H1 (cell line): ENCODE results near the gene CLEC4E. TPM values are rescaled to one million over a fixed set of nuclear protein-coding genes. Genes with fewer than 3 reads are reported as not detected.
A peak's percentile ranks its signal among the peaks of the same experiment; 100 is the strongest.

ENCODE experiments used
- CTCF ChIA-PET: fragments of 300-600 bp; sonication (Branson Sonifier 250); formaldehyde crosslinking; loops from one replicate; lab custom pipeline; 2021; ENCODE audit not compliant: partially characterized antibody; lab: Charles Lee
- POLR2A ChIA-PET: fragments of 300-600 bp; sonication (Branson Sonifier 250); formaldehyde crosslinking; loops from one replicate; lab custom pipeline; 2021; ENCODE audit warnings: inconsistent platforms; ENCODE audit not compliant: partially characterized antibody; lab: Charles Lee
- DNase-seq, 2 experiments: peaks; one replicate each; pipeline versions ENCODE4 v3.0.0 to v3.0.0-alpha.2; 2010 to 2022; ENCODE audit warnings: low spot score in 2 of 2, low read depth in 1 of 2, mixed read lengths in 1 of 2
- FAIRE-seq: peaks from 2 replicates; lab custom pipeline; 2011; peaks lifted over from hg19 to GRCh38; lab: Jason Lieb, UNC
- H2AFZ ChIP-seq: 2 replicates; pipeline ENCODE4 v1.8.1; 2012; ENCODE audit warnings: low read length, inconsistent platforms
- H2AK5ac ChIP-seq: 2 replicates; pipeline ENCODE4 v1.6.1; 2013; ENCODE audit warnings: low read depth, low read length
- H2BK120ac ChIP-seq: replicated peaks from 2 replicates; pipeline ENCODE3; 2013; ENCODE audit warnings: low read depth, low read length, inconsistent platforms
- H2BK12ac ChIP-seq: 2 replicates; pipeline ENCODE4 v1.6.1; 2013; ENCODE audit warnings: low read depth, low read length
- H2BK15ac ChIP-seq: 2 replicates; pipeline ENCODE4 v1.6.1; 2013; ENCODE audit warnings: low read length
- H2BK20ac ChIP-seq: 2 replicates; pipeline ENCODE4 v1.6.1; 2013; ENCODE audit warnings: low read length
- H2BK5ac ChIP-seq: 2 replicates; pipeline ENCODE4 v1.6.1; 2013; ENCODE audit warnings: low read depth, low read length
- H3K14ac ChIP-seq: 2 replicates; pipeline ENCODE4 v1.6.1; 2013; ENCODE audit warnings: inconsistent platforms; ENCODE audit not compliant: insufficient read length
- H3K18ac ChIP-seq: 2 replicates; pipeline ENCODE4 v1.6.1; 2013; ENCODE audit warnings: low read length; ENCODE audit errors: extremely low read depth
- H3K23ac ChIP-seq: 2 replicates; pipeline ENCODE4 v1.6.1; 2013; ENCODE audit warnings: inconsistent platforms; ENCODE audit not compliant: insufficient read length
- H3K23me2 ChIP-seq: 2 replicates; pipeline ENCODE4 v1.6.1; 2013; ENCODE audit warnings: low read depth, low read length
- H3K27ac ChIP-seq: 2 replicates; pipeline ENCODE4 v1.6.1; 2011; ENCODE audit warnings: low read depth, low read length, inconsistent platforms
- H3K27me3 ChIP-seq, 4 experiments: replicated peaks in 1 of 4; 1 replicate in 1 of 4; 2 replicates in 3 of 4; pipeline versions ENCODE4 v1.6.1 to v1.8.1; 2011 to 2013; ENCODE audit warnings: low read length in 3 of 4, mild to moderate bottlenecking in 3 of 4, inconsistent platforms in 2 of 4, mixed read lengths in 2 of 4, moderate library complexity in 1 of 4; ENCODE audit not compliant: control insufficient read depth in 3 of 4, insufficient read depth in 3 of 4; ENCODE audit errors: extremely low read depth in 1 of 4
- H3K36me3 ChIP-seq, 4 experiments: 2 replicates each; pipeline versions ENCODE4 v1.6.1 to v1.8.1; 2011 to 2013; ENCODE audit warnings: mild to moderate bottlenecking in 4 of 4, low read length in 3 of 4, moderate library complexity in 2 of 4, control low read depth in 1 of 4, inconsistent platforms in 1 of 4; ENCODE audit not compliant: insufficient read depth in 4 of 4, control insufficient read depth in 2 of 4
- H3K4ac ChIP-seq: replicated peaks from 2 replicates; pipeline ENCODE3; 2013; ENCODE audit warnings: low read length, low read depth, mixed read lengths, inconsistent platforms; ENCODE audit not compliant: insufficient read length
- H3K4me1 ChIP-seq, 4 experiments: replicated peaks in 1 of 4; 1 replicate in 1 of 4; 2 replicates in 3 of 4; pipeline versions ENCODE4 v1.6.1 to v1.8.1; 2011 to 2013; ENCODE audit warnings: low read length in 3 of 4, inconsistent platforms in 2 of 4, mixed read lengths in 1 of 4; ENCODE audit not compliant: insufficient read depth in 4 of 4, control insufficient read depth in 3 of 4
- H3K4me2 ChIP-seq, 2 experiments: 2 replicates each; pipeline versions ENCODE4 v1.6.1 to v1.8.1; 2011 to 2013; ENCODE audit warnings: low read depth in 2 of 2, low read length in 2 of 2, control low read depth in 1 of 2, inconsistent platforms in 1 of 2, mild to moderate bottlenecking in 1 of 2; ENCODE audit not compliant: insufficient read depth in 1 of 2
- H3K4me3 ChIP-seq, 4 experiments: fragments of 200-600, 300-600 bp in 1 of 4; sonication (generic), shearing (Covaris generic), sonication (Bioruptor Twin) in 1 of 4; 2 replicates each; pipeline versions ENCODE4 v1.5.1 to v1.8.1; 2011 to 2016; ENCODE audit warnings: low read length in 4 of 4, low read depth in 3 of 4, control low read depth in 2 of 4, inconsistent platforms in 2 of 4, mild to moderate bottlenecking in 2 of 4, mixed read lengths in 1 of 4, moderate library complexity in 1 of 4; ENCODE audit not compliant: insufficient read depth in 2 of 4; ENCODE audit errors: extremely low read depth in 1 of 4
- H3K56ac ChIP-seq: replicated peaks from 2 replicates; pipeline ENCODE3; 2013; ENCODE audit warnings: low read depth, mild to moderate bottlenecking, mixed read lengths, low read length, inconsistent platforms; ENCODE audit not compliant: insufficient read length
- H3K79me1 ChIP-seq: 2 replicates; pipeline ENCODE4 v1.6.1; 2013; ENCODE audit warnings: low read depth, low read length, control low read depth
- H3K79me2 ChIP-seq, 2 experiments: 2 replicates each; pipeline versions ENCODE4 v1.6.1 to v1.8.1; 2012 to 2013; ENCODE audit warnings: low read length in 2 of 2, mild to moderate bottlenecking in 2 of 2, inconsistent platforms in 1 of 2; ENCODE audit not compliant: insufficient read depth in 2 of 2, control insufficient read depth in 1 of 2
- H3K9ac ChIP-seq, 4 experiments: replicated peaks in 1 of 4; 1 replicate in 1 of 4; 2 replicates in 3 of 4; pipeline versions ENCODE4 v1.6.1 to v1.8.1; 2011 to 2013; ENCODE audit warnings: low read depth in 3 of 4, low read length in 3 of 4, control low read depth in 2 of 4, mild to moderate bottlenecking in 2 of 4, moderate library complexity in 2 of 4, inconsistent platforms in 1 of 4; ENCODE audit errors: extremely low read depth in 1 of 4
- H3K9me3 ChIP-seq, 2 experiments: 2 replicates each; pipeline versions ENCODE4 v1.6.1 to v1.8.1; 2012 to 2013; ENCODE audit warnings: mild to moderate bottlenecking in 2 of 2, moderate library complexity in 2 of 2, control low read depth in 1 of 2, inconsistent platforms in 1 of 2, low read depth in 1 of 2, low read length in 1 of 2, mixed read lengths in 1 of 2; ENCODE audit not compliant: insufficient read depth in 2 of 2
- H4K20me1 ChIP-seq, 2 experiments: replicated peaks in 1 of 2; 2 replicates each; pipeline versions ENCODE3 to v1.8.1; 2011 to 2013; ENCODE audit warnings: inconsistent platforms in 2 of 2, low read length in 2 of 2, mild to moderate bottlenecking in 1 of 2; ENCODE audit not compliant: insufficient read depth in 2 of 2, control insufficient read depth in 1 of 2
- H4K5ac ChIP-seq: 2 replicates; pipeline ENCODE4 v1.6.1; 2013; ENCODE audit warnings: low read length, low read depth, mixed read lengths, inconsistent platforms; ENCODE audit not compliant: insufficient read length
- H4K8ac ChIP-seq: 2 replicates; pipeline ENCODE4 v1.8.0; 2013; ENCODE audit warnings: mild to moderate bottlenecking, moderate library complexity, low read length, inconsistent platforms; ENCODE audit not compliant: insufficient read depth; ENCODE audit errors: extremely low read depth
- H4K91ac ChIP-seq: replicated peaks from 2 replicates; pipeline ENCODE3; 2013; ENCODE audit warnings: low read length, mixed read lengths, inconsistent platforms; ENCODE audit not compliant: insufficient read length
- WGBS, 2 experiments: shearing (Covaris generic) in 1 of 2; methylation state at CpG; one replicate each; pipeline versions ENCODE4 v1.1.6 to v1.1.7; 2013 to 2015; ENCODE audit warnings: low lambda C conversion rate in 2 of 2, mixed read lengths in 2 of 2, inconsistent platforms in 1 of 2, low coverage in 1 of 2, missing lambda C conversion rate in 1 of 2; ENCODE audit not compliant: insufficient replicate concordance in 2 of 2, insufficient coverage in 1 of 2, insufficient read length in 1 of 2; ENCODE audit errors: extremely low coverage in 1 of 2, missing lambda C conversion rate in 1 of 2; 5-methylcytosine and 5-hydroxymethylcytosine counted together
- polyA plus RNA-seq, 7 experiments: library from polyadenylated mRNA; depleted of rRNA in 3 of 7; stranded (reverse) in 5 of 7; unstranded in 2 of 7; fragments of >200 nt in 5 of 7; fragments of 200-250 nt in 2 of 7; gene quantifications; 1 replicate in 5 of 7; 2 replicates in 1 of 7; 4 replicates in 1 of 7; pipeline versions ENCODE4 v1.2.1 to v1.2.3, GENCODE V29; 2011 to 2013; ENCODE audit warnings: missing spikeins in 2 of 7, mixed read lengths in 2 of 7
- total RNA-seq: library from RNA; stranded (reverse); fragmentation: NEBNext Ultra II Directional; extraction: Animal tissue kit (Norgen Biotek cat#: 25700); gene quantifications from 2 replicates; pipeline ENCODE4 v1.2.1, GENCODE V29; 2021

The CLEC4E gene
- total and polyA plus RNA-seq, 2 of the 8 experiments (the other 6 are each of a cell fraction or from before 2014, with no cell fraction given): 0.03 TPM; not detected in 1

DNA sequence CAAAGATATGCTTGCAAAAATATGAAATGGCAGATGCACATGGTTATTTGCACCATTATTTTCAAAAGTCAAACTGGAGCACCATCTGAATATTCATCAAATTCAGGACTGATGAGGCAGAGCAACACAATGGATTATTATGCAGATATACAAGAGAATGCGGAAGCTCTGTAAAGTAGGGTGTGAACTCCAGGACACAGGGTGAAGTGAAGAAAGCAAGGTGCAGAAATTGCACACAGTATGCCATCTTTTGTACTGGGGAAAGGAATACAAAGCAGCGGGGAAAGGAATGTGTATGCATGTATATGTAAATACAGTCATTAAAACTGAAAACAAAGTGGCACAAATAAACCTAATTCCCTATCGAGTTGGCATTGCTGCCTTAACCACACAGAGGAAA is 22.7 kb upstream of the CLEC4E start:
- 25% methylated on average over 3 of the region's 3 CpGs; no CpG with 5 or more reads in 1 of the 2 experiments for WGBS, 2 experiments
- no peak overlapping the region for H3K27ac ChIP-seq
- H3K56ac ChIP-seq: no peak overlapping the region
- H2BK5ac ChIP-seq: no peak overlapping the region
- no peaks in the 10 kb centered on the region for H3K23me2 ChIP-seq
- H3K4me3 ChIP-seq: peak overlapping the region in 1 of 4 experiments; percentile 5; a peak in 1 of 8 replicates
- POLR2A ChIA-PET: interaction anchor here (0.8 kb wide), 1 partner anchor 10 kb away, joined by 3 read pairs; no protein-coding TSS in a partner anchor
- H4K91ac ChIP-seq: no peak overlapping the region
- no peaks in the 10 kb centered on the region for H3K79me2 ChIP-seq
- H3K79me1 ChIP-seq: no peaks in the 10 kb centered on the region
- H3K14ac ChIP-seq: no peak overlapping the region
- H2AK5ac ChIP-seq: no peak overlapping the region
- no peak overlapping the region for H2BK15ac ChIP-seq
- DNase-seq (no peak), FAIRE-seq (peak; percentile 91)
- H3K36me3 ChIP-seq: no peaks in the 10 kb centered on the region
- no peak overlapping the region for H4K8ac ChIP-seq
- CTCF ChIA-PET: interaction anchor here (1.0 to 2.5 kb wide), 6 partner anchors 8 to 35 kb away, joined by 3 to 15 read pairs (median 6); no protein-coding TSS in a partner anchor
- no peak overlapping the region; the same call in 1 of the 2 replicates for H2BK20ac ChIP-seq
- H3K4ac ChIP-seq: no peak overlapping the region
- H3K4me2 ChIP-seq: peak overlapping the region; percentile 46 to 60; a peak in 3 of 4 replicates
- no peaks in the 10 kb centered on the region for H3K27me3 ChIP-seq
- peaks cover 0 to 11% (median 6%) of the 10 kb centered on the region in 4 experiments; a peak in 6 of 7 replicates for H3K4me1 ChIP-seq
- H4K5ac ChIP-seq: no peak overlapping the region
- H3K23ac ChIP-seq: no peak overlapping the region
- H3K18ac ChIP-seq: no peak overlapping the region
- no peak overlapping the region for H2BK12ac ChIP-seq
- no peaks in the 10 kb centered on the region for H4K20me1 ChIP-seq
- H3K9ac ChIP-seq: no peak overlapping the region
- H2AFZ ChIP-seq: no peak overlapping the region
- no peak overlapping the region for H2BK120ac ChIP-seq
- H3K9me3 ChIP-seq: peaks cover 8 to 13% of the 10 kb centered on the region in 2 experiments
